HEK293 (cell line): ENCODE measurements around the gene PYDC1.
A peak's percentile ranks its signal among the peaks of the same experiment; 100 is the strongest.

Experiments used
- CTCF ChIA-PET: fragments of 350-600 bp; formaldehyde crosslinking; extraction: SDS; loops from one replicate; lab custom pipeline; 2021; ENCODE audit warnings: antibody characterized with exemption; lab: Yijun Ruan, JAX
- POLR2A ChIA-PET: fragments of 300-600 bp; formaldehyde crosslinking; extraction: SDS; loops from one replicate; lab custom pipeline; 2020; ENCODE audit warnings: antibody characterized with exemption, inconsistent platforms; lab: Yijun Ruan, JAX
- H3K27ac ChIP-seq: fragments of 200-500 bp; sonication (Bioruptor generic); 2 replicates; pipeline ENCODE4 v1.5.1; 2014; ENCODE audit warnings: low read depth, low read length, control low read depth, inconsistent platforms; ENCODE audit errors: extremely low read depth
- H3K36me3 ChIP-seq, 2 experiments: fragments of 200-500 bp in 1 of 2; sonication (Bioruptor generic) in 1 of 2; 1 replicate in 1 of 2; 2 replicates in 1 of 2; pipeline ENCODE4 v1.5.1; 2014 to 2017; ENCODE audit warnings: inconsistent platforms in 2 of 2, low read length in 2 of 2; ENCODE audit not compliant: control insufficient read depth in 2 of 2, insufficient read depth in 1 of 2
- H3K4me1 ChIP-seq: fragments of 200-500 bp; sonication (Bioruptor generic); 2 replicates; pipeline ENCODE4 v1.5.1; 2014; ENCODE audit warnings: mild to moderate bottlenecking, low read length, inconsistent platforms; ENCODE audit not compliant: control insufficient read depth, insufficient read depth
- H3K4me3 ChIP-seq: 2 replicates; pipeline ENCODE4 v1.5.1; 2011; ENCODE audit warnings: low read depth, mild to moderate bottlenecking, control low read depth, low read length, moderate library complexity
- H3K9me3 ChIP-seq: fragments of 200-500 bp; sonication (Bioruptor generic); 2 replicates; pipeline ENCODE4 v1.5.1; 2014; ENCODE audit warnings: low read depth, low read length, inconsistent platforms; ENCODE audit not compliant: control insufficient read depth, insufficient read depth
- ZFP3 ChIP-seq: fragments of 450-650 bp; formaldehyde crosslinking; IDR thresholded peaks from 2 replicates; pipeline ENCODE4 v1.5.1; 2016; ENCODE audit warnings: low read depth, missing biosample characterization, missing genetic modification characterization
- ZNF2 ChIP-seq: fragments of 450-650 bp; formaldehyde crosslinking; IDR thresholded peaks from 2 replicates; pipeline ENCODE4 v1.5.1; 2016; ENCODE audit warnings: missing biosample characterization, missing genetic modification characterization
- ZNF23 ChIP-seq: fragments of 450-650 bp; formaldehyde crosslinking; IDR thresholded peaks from 2 replicates; pipeline ENCODE4 v1.5.1; 2016; ENCODE audit warnings: missing biosample characterization, missing genetic modification characterization, borderline replicate concordance
- ZNF324 ChIP-seq: fragments of 450-650 bp; formaldehyde crosslinking; IDR thresholded peaks from 2 replicates; pipeline ENCODE4 v1.5.1; 2016; ENCODE audit warnings: missing biosample characterization, missing genetic modification characterization
- ZNF518A ChIP-seq: fragments of 450-650 bp; formaldehyde crosslinking; conservative IDR thresholded peaks from 2 replicates; pipeline ENCODE4 v1.5.1; 2016; ENCODE audit warnings: low read depth, missing biosample characterization, missing genetic modification characterization
- ZNF600 ChIP-seq: fragments of 450-650 bp; formaldehyde crosslinking; IDR thresholded peaks from 2 replicates; pipeline ENCODE4 v1.5.1; 2016; ENCODE audit warnings: missing biosample characterization, missing genetic modification characterization
- ZNF704 ChIP-seq: fragments of 450-650 bp; formaldehyde crosslinking; IDR thresholded peaks from 2 replicates; pipeline ENCODE4 v1.5.1; 2016; ENCODE audit warnings: missing biosample characterization, missing genetic modification characterization
- TF ChIP-seq, protein P1 (sequence below): fragments of 450-650 bp; formaldehyde crosslinking; IDR thresholded peaks from 2 replicates; pipeline ENCODE4 v1.5.1; 2016; ENCODE audit warnings: missing biosample characterization, missing genetic modification characterization
- TF ChIP-seq, protein P2 (sequence below): fragments of 450-650 bp; formaldehyde crosslinking; IDR thresholded peaks from 2 replicates; pipeline ENCODE4 v1.5.1; 2016; ENCODE audit warnings: missing biosample characterization, missing genetic modification characterization
- TF ChIP-seq, protein P3 (sequence below): fragments of 450-650 bp; formaldehyde crosslinking; IDR thresholded peaks from 2 replicates; pipeline ENCODE4 v1.5.1; 2016; ENCODE audit warnings: missing biosample characterization, missing genetic modification characterization

The PYDC1 gene

DNA sequence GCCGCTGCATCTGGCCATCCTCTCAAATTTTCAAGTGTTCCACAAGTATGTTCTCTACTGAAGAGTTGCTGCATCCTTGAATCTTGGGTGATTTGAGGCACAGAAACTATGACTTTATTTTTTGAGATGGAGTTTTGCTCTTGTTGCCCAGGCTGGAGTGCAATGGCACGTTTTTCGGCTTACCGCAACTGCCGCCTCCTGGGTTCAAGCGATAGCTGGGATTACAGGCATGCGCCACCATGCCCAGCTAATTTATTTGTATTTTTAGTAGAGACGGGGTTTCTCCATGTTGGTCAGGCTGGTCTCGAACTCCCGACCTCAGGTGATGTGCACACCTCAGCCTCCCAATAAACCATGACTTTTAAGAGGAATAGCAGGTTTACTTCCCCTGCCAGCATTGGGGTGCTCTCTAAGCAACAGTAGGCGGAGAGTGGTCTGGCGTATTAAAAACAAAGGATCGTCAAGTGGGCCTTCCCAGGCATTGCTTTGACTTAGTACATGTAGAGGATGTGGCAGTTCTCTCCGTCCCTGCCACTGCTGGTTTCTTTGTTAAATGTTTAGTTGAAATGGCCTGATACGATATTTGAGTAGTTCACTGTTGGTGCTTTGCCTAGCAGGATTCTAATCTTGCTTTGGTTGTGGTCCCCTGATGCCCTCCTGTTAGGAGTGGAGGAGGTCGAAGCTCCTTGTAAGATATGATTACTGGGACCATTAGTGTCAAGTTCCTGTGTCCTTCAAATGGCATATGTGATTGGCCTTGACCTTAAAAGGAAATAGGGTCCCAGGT is 23.9 kb downstream of the PYDC1 start (continued):
- TF ChIP-seq ZNF518A (tag by site-specific recombination) (no peak), ZNF23 (tag by site-specific recombination) (no peak), ZNF324 (no peak), ZNF704 (tag by site-specific recombination) (no peak), ZNF2 (tag by site-specific recombination) (no peak), ZFP3 (tag by site-specific recombination) (no peak)
- TF ChIP-seq, protein P1, sequence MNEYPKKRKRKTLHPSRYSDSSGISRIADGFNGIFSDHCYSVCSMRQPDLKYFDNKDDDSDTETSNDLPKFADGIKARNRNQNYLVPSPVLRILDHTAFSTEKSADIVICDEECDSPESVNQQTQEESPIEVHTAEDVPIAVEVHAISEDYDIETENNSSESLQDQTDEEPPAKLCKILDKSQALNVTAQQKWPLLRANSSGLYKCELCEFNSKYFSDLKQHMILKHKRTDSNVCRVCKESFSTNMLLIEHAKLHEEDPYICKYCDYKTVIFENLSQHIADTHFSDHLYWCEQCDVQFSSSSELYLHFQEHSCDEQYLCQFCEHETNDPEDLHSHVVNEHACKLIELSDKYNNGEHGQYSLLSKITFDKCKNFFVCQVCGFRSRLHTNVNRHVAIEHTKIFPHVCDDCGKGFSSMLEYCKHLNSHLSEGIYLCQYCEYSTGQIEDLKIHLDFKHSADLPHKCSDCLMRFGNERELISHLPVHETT (tag by site-specific recombination): no peak
- TF ChIP-seq, protein P2, sequence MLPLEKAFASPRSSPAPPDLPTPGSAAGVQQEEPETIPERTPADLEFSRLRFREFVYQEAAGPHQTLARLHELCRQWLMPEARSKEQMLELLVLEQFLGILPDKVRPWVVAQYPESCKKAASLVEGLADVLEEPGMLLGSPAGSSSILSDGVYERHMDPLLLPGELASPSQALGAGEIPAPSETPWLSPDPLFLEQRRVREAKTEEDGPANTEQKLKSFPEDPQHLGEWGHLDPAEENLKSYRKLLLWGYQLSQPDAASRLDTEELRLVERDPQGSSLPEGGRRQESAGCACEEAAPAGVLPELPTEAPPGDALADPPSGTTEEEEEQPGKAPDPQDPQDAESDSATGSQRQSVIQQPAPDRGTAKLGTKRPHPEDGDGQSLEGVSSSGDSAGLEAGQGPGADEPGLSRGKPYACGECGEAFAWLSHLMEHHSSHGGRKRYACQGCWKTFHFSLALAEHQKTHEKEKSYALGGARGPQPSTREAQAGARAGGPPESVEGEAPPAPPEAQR (tag by site-specific recombination): no peak
- TF ChIP-seq, protein P3, sequence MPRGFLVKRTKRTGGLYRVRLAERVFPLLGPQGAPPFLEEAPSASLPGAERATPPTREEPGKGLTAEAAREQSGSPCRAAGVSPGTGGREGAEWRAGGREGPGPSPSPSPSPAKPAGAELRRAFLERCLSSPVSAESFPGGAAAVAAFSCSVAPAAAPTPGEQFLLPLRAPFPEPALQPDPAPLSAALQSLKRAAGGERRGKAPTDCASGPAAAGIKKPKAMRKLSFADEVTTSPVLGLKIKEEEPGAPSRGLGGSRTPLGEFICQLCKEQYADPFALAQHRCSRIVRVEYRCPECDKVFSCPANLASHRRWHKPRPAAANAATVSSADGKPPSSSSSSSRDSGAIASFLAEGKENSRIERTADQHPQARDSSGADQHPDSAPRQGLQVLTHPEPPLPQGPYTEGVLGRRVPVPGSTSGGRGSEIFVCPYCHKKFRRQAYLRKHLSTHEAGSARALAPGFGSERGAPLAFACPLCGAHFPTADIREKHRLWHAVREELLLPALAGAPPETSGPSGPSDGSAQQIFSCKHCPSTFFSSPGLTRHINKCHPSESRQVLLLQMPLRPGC: no peak

GRCh38 chr16:31191697-31192428 is 25.1 kb downstream of the PYDC1 start:
- CTCF ChIA-PET: interaction anchor here (0.6 kb wide), 1 partner anchor 196 kb away, joined by 3 read pairs; no protein-coding TSS in a partner anchor
- peaks cover 85 to 100% of the 10 kb centered on the region in 2 experiments for H3K36me3 ChIP-seq
- POLR2A ChIA-PET: interaction anchor here (0.8 to 3.1 kb wide), 4 partner anchors 12 to 74 kb away, joined by 3 to 25 read pairs (median 4); partner anchors contain the start of genes FUS and KAT8
- no peak overlapping the region for H3K4me3 ChIP-seq
- no peaks in the 10 kb centered on the region for H3K9me3 ChIP-seq
- no peaks in the 10 kb centered on the region for H3K4me1 ChIP-seq
- no peak overlapping the region for H3K27ac ChIP-seq
- TF ChIP-seq ZNF600 (0 out of 2 replicates have a peak, but pooled peaks have one; percentile 7), ZNF23 (tag by site-specific recombination) (no peak)
